GF-D8 (cell line): ENCODE measurements around the gene VAT1L.

Source experiments
- DNase-seq: peaks from one replicate; lab custom pipeline; 2025; lab: John Stamatoyannopoulos, UW

VAT1L gene

DNA sequence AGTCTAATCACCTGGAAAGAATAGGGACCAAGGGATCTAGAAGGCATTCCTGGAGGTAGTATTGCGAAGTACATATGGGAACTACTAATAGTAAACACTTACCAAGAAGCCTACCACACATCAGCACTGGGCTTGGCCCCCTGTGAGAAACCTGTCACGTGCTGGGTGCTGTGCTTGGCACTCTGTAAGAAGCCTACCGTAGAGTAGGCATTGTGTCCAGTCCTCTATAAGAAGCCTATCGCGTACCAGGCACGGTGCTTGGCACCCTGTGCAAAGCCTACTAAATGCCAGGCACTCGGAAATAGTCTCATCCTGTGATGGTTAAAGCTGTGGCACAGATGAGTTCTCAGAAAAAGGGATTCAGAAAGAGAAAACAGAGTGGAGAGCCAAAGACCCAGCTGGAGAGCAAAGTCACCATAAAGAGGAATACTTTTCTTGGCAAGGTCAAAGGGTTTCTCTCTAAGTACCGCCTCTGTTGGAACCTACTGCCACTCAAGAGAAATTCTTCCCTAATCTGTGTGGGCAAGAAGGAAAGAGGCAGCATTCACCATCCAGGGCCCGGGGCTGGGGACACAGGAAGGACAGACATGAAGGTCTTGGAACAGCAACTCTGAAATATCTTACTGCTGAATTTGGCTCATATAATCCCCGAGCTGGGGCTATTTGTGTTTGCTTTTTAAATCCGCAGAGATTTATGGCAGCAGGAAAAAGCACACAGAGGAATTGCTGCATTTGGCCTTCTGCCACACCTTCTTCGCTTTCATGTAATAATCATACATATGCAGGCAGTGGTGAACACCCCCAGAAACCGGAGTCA, 81.8 kb downstream of the VAT1L start:
- no peak for DNase-seq

DNA sequence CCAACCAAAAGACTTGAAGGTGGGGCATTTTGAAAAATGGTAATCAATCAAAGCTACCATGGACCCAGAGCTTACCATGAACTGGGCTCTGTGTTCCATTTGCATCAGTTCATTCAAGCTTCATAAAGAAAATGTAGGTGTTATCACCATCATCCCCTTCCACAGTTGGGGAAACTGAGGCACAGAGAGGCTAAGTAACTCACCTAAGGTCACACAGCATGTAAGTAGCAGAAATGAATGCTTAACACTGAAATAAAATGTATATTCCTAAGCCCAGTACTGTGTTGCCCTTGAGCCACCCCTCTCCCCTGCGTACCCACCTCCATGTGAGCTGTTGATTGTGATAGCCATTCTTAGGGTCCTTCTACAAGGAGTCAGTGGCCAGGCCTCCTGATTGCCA, 83.6 kb downstream of the VAT1L start:
- DNase-seq: no peak

DNA sequence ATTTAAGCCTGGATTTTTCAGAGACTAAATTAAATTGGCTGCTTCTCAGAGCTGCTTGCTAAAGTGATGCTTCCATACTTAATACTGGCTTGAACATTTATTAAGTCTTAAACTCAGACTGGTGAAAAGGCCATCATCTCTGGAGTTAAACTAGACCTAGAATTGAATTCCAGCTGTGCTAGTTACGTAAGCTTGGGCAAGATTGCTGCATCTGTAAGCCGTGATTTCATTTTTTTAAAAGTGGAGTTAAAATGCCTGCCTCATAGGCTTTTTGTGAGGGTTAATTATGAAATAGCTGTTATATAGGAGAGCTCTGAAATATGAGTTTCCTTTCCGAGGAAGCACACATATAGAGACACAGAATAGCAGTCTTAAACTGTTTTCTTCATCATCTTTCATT, 84.7 kb downstream of the VAT1L start:
- DNase-seq: no peak

DNA sequence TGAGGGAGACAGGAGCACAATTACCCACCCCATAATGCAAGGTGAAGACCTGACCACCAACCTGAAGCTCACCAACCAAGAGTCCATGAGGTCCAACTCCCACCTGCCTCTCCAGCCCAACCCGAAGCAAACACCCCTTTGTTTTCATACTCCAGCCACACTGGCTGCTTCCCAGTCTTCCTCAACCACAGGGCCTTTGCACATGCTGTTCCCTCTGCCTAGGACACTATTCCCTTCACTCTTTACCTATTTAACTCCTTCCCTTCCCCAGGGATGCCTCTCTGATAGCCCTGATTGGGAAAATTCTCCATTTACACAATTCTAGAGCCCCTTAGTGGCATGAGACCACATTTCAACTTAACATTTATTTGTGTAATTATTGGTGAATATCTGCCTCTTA, 86.0 kb downstream of the VAT1L start:
- no peak for DNase-seq

DNA sequence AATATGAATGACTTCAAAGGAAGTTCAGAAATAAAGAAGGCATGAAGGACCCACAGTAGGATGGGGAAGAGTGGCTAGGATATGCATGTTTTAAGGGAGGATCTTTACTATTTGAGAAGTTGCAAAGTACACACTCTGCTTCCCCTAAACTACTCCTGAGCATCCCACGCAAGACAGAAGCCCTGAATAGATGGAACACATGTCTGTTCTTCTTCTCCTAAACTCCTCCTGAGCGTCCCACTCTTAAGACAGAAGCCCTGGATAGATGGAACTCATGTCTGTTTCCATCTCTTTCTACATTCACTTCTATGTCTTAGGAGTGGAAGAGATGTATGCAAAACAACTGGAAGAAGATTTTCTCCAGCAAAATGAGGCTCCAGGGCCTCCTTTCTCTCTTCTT, 88.4 kb downstream of the VAT1L start:
- DNase-seq: no peak

DNA sequence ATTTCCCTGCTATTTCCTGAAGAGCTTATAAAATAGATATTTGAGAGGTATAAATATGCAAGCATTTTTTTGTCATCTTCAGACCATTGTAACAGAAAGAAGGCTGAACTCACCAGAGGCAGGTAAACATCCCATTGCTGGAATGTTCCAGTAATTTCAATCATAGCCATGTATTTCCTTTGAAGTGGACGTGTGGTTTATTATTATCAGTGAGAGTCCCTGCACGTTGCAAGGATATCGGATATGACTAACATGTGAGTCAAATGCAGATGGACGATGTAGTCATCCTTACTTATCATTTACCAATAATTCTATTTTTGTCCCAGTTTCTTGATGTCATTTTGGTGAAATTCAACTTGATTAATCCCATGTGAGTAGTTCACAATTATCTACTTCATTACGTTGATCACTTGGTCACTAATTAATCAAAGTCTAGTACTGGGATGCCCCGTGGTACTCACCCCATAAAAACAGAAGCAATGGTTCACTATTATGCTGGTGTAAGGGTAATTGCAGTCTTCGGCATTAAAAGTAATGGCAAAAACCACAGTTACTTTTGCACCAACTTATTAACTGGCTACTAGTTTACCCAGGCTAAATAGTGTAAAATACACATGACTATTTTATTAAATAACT, 89.5 kb downstream of the VAT1L start:
- DNase-seq: no peak

DNA sequence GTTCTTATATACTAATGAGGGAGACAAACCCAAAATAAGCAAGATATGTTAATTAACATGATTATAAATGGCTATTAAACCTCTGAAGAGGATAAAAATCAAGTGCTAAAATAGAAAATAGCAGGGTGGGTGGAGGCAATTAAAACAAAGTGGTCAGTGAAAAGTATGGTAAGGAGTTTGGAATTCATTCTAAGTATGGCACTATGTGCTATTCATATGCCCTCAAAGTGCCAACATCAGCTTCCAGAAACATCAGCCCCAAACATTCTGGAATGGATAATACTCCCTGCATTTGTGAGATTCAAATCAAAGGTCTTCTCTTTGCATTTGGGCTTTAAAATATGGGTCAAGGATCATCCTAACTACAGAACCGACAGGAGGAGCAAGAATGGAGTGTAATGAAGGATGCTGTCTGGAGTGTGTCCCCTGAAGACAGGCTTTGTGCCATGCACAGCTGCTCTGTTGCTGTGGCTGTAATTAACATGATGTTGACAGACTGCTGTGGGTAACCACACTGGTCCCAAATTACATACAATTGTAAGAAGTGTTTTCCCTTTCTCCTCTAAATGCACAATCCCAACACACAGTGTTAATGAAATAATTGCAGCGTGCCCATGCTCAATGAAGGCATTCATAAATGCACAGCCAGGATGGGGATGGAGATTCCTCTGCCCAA, 93.1 kb downstream of the VAT1L start:
- DNase-seq: no peak

DNA sequence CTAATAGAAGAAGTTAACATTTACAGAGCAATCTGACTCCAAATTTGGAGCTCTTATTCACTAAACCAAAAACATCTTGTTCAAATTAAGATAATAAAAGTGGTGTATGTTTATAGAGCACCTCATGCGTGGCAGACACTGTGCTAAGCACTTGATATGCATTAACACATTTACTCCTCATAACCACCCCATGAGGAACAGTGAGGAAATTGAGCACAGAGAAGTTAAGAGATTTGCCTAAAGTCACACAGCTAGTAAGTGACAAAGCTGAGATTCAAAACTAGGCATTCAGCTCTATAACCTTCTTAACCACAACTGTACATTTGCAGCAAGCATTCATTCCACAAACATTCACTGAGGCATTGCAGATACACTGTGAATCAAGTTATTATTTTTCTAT, 94.0 kb downstream of the VAT1L start:
- DNase-seq: no peak

DNA sequence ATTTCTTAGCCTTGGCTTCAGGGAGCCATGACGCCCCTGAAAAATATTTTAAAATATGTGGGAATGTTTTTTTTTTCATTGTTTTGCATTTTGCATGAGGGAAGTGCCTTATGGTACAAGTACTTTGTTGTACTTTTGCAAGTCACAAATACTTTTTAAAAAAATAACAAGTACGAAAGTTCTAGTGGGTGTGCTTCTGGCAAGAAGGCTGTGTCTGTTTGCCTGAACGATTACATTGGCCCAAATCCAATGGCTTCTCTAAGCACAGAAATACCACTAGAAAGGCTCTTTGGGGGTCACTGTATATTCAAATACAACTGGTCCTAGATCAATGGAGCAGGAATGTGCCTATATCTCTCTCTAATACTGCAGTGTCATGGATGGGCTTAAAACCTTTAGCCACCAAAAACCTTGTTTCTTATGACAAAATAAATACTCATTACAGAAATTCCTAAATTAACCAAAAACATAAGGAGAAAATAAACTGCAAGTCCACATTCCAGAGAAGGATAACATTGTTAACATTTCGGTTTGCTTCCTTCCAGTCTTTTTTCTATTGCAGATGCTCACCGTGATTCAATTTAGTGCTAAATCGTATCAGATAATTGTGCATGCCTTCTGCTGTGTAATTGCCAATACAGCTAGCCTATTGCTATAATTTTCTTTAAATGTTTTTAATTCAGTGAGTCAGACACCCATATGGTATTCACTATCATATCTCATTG, 97.4 kb downstream of the VAT1L start:
- DNase-seq: no peak

DNA sequence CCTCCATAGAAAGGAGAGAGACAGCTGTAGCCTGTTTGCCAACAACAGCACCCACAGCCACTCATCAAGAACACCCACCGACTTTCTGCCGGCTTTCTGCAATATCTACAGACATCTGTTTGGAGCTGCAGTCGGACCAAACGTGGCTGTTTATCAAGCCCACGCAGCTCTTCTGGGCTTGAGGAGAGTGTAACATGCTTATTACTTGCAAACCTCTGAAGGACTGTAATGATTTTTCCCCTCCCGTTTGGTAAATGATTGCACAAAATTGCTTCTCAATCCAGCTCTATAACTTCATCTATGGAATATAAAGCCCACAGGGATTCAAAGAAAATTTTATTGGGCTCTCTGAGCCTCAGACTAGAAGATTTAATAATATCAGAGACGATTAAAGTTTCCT, 100.5 kb downstream of the VAT1L start:
- no peak for DNase-seq

DNA sequence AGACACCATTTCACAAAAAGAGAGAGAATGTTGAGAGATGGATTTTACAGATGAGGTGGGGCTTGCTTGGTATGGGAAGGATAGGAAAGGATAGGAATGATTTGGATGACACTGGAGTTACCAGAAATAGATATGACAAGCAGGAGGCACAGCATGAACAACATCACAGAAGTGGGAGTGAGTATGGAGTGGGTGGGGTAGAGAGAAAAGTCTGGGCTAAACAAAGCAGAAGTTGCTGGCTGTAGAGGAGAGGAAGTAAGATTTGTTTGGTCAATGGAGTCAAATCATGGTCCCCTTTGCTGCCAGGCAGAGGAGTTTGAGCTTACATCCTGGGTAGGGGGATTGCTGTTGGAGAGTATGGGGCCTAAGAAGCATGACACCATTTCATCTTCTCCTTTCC, 101.7 kb downstream of the VAT1L start:
- no peak for DNase-seq

DNA sequence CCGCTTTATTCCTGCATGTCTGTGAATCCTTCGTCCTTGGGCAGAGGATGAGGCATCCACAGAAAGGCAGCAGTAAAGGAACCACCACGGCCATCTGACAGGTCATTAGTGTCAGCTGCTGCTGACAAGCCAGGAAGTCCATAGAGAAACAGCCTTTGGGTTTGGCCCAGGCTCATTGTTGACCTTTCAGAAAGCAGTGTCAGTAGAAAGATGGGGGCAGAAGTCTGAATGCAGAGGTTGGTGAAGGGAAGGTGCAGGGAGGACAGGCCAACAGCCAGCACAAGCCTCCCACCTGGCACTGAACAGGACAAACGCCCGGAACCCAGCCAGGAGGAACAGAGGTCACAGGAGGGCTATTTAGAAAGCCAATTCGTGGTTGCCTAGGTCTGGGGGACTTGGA, 105.8 kb downstream of the VAT1L start:
- no peak for DNase-seq

DNA sequence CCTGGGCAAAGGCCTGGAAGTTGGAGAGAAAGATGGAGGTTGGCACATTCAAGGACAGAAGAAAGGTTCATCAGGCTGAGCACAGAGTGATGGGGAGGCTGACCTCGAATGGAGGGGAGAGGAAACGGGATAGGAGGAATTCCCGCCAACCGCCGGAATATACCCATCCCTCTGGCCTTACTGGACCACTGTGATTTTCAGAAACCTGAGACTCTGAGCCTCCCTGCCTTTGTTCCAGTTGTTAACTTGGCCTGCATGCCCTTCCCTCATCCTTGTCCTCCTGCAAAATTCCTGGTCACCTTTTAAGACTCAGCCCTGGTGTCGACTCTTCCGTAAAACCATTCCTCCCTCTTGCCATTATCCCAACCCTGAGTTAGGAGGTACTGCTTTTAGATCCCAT, 107.6 kb downstream of the VAT1L start:
- no peak for DNase-seq

DNA sequence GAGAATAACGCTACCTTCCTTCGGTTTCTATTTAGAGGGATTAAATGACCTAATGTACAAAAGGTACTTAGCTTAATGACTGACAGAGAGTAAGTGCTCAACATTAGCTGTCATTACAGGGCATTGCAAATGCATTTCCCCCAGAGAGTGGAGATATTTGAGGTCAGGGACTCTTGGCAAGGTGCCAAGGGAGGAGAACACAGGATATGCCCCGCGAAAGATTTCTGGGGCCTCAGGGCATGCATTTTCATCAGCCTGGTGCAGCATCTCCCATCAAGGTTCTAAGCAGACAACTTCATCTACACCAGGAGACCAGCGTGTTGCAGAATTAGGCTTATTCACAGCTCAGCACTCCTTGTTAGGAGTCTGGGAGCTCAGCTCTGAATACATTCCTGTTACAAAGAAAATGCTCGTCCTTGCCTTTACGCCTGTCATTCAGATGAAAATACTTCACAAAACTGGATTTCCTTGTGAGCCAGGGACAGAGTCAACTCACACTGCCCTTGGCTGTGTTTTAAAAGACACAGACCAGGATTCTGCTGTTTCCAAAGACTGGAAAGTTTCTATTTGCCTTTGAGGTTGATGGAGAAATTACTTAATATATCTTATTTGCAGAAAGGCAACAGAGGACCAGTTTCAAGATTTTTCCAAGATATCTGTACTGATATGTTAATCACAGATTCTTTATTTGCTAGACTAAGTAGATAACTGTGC, 108.2 kb downstream of the VAT1L start:
- no peak for DNase-seq

DNA sequence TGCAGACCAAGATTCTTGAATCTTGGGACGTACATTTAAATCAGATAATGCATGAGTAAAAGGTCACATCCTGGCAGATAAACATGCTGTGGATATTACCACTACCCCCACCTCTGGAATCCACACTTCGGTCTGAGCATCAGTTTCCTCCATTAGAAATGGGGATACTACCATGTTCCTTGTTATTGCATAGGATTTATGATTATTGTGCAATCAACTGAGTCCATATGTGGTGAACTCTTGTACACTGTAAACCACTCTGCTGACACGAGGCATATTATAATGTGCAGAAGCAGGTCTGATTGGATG, 108.7 kb downstream of the VAT1L start:
- no peak for DNase-seq

DNA sequence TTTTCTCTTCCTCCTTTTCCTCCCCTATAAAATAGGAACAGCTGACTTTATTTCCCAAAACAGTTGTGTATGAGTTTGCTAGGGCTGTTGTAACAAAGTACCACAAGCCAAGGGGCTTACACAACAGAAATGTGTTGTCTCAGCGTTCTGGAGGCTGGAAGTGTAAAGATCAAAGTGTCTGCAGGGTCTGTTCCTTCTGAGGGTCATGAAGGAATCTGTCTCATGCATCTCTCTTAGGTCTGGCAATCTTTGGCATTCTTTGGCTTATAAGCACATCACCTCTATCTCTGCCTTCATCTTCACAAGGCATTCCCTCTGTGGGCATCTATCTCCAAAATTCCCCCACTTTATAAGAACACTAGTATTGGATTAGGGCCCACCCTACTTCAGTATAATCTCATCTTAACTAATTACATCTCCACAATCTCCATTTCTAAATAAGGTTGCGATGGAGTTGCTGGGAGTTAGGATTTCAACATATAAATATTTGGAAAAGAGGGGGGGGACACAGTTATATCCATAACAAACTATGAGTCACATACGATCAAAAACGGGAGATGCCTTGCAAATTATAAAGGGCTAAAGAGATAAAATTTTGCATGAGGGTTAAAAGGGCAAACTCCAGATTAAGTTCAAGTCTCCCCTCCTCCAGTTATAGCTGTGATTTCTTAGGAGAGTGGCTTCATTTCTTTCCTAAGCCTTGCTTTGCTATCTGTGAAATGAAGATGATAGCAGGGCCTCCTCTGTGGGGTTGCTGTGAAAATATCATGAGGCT, 109.7 kb downstream of the VAT1L start:
- DNase-seq: no peak

DNA sequence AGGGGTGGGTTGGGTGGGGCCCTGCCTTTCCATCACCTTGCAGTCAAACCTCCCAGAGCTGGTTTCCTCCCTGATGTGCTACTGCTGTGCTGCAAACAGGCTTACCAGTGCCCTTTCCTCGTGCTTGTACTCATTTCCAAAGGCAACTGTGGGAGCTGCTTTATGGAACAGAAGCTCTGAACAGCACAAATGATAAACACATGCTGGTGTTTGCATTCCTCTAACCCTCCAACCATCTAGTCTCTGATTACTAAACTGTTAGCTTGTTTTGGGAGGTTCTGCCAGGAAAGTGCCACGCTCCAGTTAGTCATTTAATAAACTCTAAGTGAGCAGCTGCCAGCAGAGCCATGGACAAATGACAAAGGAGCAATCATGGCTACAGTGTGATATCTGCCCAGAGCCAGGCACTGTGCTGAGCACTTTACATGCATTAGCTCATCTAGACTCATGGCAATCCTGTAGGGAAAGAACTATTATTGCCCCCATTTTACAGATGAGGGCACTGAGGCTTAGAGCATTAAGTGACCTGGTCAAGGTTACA, 110.4 kb downstream of the VAT1L start:
- no peak for DNase-seq

DNA sequence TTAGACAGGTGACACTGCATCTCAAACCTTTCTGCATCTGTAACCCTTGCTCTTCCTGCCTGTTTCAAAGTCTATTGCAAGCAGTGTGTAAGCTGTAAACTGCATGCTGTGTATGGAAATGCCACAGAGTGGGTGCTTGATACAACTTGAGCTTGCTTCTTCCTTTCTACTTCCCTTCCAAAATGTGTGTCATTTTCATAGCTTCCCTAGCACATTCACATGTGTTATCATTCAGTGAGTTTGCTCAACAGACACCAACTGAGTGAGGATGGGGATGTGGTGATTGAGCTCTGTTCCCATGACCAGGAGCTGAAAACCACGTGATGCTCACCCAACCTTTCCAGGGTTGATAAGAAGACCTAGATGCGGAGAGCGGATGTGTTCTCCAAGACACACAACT, 111.1 kb downstream of the VAT1L start:
- DNase-seq: no peak

DNA sequence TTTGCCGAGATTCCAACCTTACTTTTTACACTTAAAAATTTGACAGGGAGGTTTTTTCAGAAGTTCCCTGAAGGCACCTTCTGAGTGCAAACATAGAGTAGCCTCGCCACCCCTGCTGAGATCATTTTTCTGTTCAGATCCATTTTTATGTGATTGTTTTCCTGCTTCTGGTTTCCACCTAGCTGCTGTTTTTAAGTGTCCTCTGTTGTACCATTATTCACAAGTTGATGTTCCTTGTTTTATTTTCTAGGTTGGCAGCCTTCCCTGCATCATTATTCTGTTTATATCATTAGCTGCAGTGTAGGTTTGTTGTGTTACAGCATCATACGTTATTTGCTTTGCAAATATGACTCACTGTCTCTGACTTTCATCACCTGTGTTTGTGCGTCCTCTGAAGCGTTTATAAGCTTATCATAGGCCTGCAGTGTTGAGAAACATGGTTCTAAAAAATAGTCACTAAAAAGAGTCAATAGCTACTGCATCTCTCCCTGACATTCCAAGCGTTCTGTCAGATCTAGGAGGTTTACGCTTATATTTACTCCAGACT, 117.1 kb downstream of the VAT1L start:
- no peak for DNase-seq

DNA sequence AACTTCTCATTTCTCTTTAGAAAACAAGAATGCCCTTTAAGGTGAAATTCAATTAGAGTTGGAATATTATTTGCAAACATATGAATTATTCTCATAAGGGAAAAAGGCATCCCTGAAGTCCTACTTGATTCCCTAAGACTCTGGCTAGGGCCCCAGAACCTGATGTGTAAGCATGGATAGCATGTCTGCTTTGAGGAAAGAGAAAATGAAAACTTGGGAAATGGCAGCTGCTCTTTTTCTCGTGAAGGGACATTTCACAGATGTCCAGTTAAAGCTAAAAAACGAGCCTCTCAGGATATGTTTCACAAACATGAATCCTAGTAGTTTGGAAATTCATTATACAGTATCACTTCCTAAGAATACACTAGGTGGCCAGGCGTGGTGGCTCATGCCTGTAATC, 121.7 kb downstream of the VAT1L start:
- no peak for DNase-seq

DNA sequence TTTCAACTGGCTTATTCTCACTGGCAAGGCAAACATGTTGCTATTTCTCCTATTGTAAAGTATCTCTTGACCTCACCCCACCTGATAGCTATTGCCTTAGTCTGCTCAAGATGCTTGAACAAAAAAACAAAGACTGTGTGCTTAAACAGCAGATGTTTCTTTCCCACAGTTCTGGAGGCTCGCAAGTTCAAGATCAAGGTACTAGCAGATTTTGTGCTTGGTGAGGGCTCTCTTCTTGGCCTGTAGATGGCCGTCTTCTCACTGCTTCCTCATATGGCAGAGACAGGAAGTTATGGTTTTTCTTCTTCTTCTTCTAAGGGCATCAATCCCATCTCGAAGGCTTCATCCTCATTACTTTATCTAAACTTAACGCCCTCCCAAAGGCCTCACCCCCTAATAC, 124.3 kb downstream of the VAT1L start:
- DNase-seq: no peak
